HG03457 (cell line): ENCODE data around the gene MRPL57.
A peak's percentile ranks its signal among the peaks of the same experiment; 100 is the strongest.
"Not testable (repeated sequence)": the region's sequence is repeated elsewhere in the genome, so short reads cannot be mapped to it uniquely, and the experiment has no call there.

Source experiments
- ATAC-seq: cut with Tn5 transposase; IDR thresholded peaks from one replicate; pipeline ENCODE4 v1.9.1; 2021; ENCODE audit warnings: moderate number of reproducible peaks; ENCODE audit not compliant: unreplicated experiment

Gene MRPL57

GRCh38 chr13:21186410-21186809 is 10.0 kb downstream of the MRPL57 start:
- not testable (repeated sequence) for ATAC-seq

GRCh38 chr13:21194756-21195155 is 18.3 kb downstream of the MRPL57 start:
- ATAC-seq: not testable (repeated sequence)

- not testable (repeated sequence) for ATAC-seq
Observed at GRCh38 chr13:21197606-21198225, 21.3 kb downstream of the MRPL57 start.

- not testable (repeated sequence) for ATAC-seq
Observed at GRCh38 chr13:21198391-21198790, 21.9 kb downstream of the MRPL57 start.

GRCh38 chr13:21201456-21202190 is 25.2 kb downstream of the MRPL57 start:
- ATAC-seq: not testable (repeated sequence)

- no peak for ATAC-seq
Observed at GRCh38 chr13:21202767-21203531, 26.5 kb downstream of the MRPL57 start.

GRCh38 chr13:21208652-21209154 is 32.2 kb downstream of the MRPL57 start:
- no peak for ATAC-seq

GRCh38 chr13:21212138-21212775 is 35.8 kb downstream of the MRPL57 start:
- ATAC-seq: no peak

- ATAC-seq: not testable (repeated sequence)
Observed at GRCh38 chr13:21215419-21215818, 39.0 kb downstream of the MRPL57 start.

GRCh38 chr13:21216332-21216731 is 39.9 kb downstream of the MRPL57 start:
- no peak for ATAC-seq

GRCh38 chr13:21218351-21219035 is 42.0 kb downstream of the MRPL57 start:
- ATAC-seq: peak; percentile 81

- peak; percentile 49 for ATAC-seq
Observed at GRCh38 chr13:21219036-21219381, 42.6 kb downstream of the MRPL57 start.

GRCh38 chr13:21219716-21220115 is 43.3 kb downstream of the MRPL57 start:
- ATAC-seq: not testable (repeated sequence)

GRCh38 chr13:21221268-21221667 is 44.8 kb downstream of the MRPL57 start:
- no peak for ATAC-seq

GRCh38 chr13:21225082-21225481 is 48.6 kb downstream of the MRPL57 start:
- ATAC-seq: no peak

- ATAC-seq: no peak
Observed at GRCh38 chr13:21225841-21226581, 49.6 kb downstream of the MRPL57 start.

GRCh38 chr13:21227917-21228316 is 51.5 kb downstream of the MRPL57 start:
- no peak for ATAC-seq
